HG03039 (cell line): Measurements from ENCODE around the gene ZNF581.

ENCODE experiments used
- ATAC-seq: cut with Tn5 transposase; IDR thresholded peaks from one replicate; pipeline ENCODE4 v1.9.1; 2021; ENCODE audit warnings: mild to moderate bottlenecking, moderate library complexity; ENCODE audit not compliant: unreplicated experiment

Gene ZNF581

GRCh38 chr19:55643003-55643886 is at the start of gene ZNF581:
TSS of gene ZNF581 (plus strand) at chr19:55643649. CDS start at chr19:55644572, 923 bp downstream.
- no peak for ATAC-seq

DNA sequence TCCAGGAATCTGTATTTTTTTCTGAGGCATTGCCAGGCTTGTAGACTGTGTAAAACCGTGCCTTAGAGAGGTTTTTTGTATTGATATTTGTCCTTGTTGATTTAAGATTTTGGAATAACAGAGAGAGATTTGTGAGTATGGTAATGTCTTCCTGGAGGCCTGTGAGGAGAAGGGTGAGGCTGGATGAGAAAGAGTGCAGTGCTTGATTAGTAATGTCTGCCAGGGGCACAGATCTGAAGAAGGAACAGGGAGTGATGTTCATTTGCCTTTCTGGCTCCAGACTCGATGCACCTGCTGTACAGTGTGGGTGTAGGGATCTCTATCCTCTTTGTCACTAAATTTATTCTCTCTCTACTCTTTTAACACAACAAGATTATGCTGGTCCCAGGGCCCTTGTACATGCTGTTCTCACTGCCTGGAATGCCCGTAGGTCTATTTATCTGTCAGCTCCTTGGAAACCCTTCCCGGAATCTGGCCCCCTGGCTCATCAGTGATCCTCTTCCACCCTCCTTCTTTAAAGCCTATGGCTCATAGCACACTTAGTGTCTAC is 48.4 kb upstream of the ZNF581 start:
- no peak for ATAC-seq

GRCh38 chr19:55596304-55596703 is 47.1 kb upstream of the ZNF581 start:
- no peak for ATAC-seq

DNA sequence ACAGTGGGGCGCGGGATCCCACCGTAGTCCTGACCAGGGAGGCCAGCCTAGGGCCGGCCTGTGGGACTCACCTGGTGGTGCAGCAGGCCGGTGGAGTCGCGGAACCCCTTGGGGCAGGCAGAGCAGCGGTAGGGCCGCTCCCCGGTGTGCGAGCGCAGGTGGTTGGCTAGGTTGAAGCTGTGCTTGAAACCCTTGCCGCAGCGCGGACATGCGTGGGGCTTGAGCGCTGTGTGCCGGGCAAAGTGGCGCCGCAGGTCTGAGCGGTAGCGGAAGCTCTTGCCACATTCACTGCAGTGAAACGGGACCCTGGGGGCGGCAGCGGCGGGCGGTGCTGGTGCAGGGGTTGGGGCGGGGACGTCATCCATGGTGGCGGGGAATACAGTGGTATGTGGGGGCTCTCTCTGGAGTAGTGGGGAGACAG is 45.9 kb upstream of the ZNF581 start:
- ATAC-seq = no peak

DNA sequence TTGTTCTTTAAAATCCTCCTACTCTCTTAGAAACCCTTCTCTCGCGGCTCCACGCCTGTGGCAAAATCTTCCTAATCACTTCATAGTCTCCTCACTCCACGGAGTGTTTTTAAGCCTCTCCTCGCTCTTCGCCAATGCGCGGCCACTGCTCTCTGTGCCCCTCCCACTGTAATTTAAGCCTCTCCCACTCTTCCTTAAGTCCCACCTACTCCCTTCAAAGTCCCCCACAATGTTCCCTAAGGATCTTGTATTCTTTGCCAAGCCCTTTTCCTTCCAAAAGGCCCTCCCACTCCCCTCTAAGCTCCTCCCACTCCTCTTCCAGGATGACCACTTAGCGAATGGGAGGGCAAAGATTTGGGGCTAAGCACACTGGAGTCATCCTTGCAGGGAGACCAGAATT is 45.4 kb upstream of the ZNF581 start:
- no peak for ATAC-seq

DNA sequence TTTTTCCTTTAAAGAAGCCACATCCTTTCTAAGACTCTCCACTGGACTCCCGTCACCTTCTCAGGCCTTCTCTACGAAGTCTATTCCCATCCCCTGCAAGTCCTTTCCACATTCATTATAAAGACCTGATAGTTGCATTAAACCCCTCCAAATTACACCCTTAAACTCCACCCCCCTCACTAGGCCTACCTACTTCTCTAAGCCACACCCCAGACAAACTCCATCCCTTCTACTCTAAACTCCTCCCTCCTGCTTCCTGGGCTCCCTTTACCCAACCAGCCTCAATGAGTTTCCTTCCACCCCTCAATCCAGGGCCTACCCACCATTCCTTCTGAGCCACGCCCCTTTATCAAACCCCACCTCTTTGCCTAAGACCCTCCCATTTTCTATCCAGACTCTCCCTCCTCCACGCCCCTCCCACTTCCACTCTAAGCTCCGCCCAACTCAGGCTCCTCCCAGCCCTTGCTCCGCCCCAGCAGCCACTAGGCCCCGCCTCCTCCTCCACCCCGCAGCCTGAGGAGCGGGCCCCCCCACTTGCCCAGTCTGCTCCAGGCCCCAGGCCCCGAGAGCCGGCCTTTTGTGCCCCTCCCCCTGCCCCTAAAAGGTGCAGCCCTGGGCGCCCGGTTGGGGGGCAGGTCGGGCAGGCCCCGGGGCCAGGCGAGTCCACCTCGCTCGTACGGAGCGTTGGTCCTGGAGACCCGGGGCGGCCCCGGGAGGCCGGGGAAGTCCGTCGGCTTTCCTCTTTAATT is 44.6 kb upstream of the ZNF581 start:
- peak; percentile 43 for ATAC-seq

GRCh38 chr19:55599468-55599841 is 44.0 kb upstream of the ZNF581 start, which contains the start of gene FIZ1:
TSS of gene FIZ1 (minus strand) at chr19:55599517. CDS start at chr19:55597865, 1,652 bp downstream.
- peak; percentile 39 for ATAC-seq

DNA sequence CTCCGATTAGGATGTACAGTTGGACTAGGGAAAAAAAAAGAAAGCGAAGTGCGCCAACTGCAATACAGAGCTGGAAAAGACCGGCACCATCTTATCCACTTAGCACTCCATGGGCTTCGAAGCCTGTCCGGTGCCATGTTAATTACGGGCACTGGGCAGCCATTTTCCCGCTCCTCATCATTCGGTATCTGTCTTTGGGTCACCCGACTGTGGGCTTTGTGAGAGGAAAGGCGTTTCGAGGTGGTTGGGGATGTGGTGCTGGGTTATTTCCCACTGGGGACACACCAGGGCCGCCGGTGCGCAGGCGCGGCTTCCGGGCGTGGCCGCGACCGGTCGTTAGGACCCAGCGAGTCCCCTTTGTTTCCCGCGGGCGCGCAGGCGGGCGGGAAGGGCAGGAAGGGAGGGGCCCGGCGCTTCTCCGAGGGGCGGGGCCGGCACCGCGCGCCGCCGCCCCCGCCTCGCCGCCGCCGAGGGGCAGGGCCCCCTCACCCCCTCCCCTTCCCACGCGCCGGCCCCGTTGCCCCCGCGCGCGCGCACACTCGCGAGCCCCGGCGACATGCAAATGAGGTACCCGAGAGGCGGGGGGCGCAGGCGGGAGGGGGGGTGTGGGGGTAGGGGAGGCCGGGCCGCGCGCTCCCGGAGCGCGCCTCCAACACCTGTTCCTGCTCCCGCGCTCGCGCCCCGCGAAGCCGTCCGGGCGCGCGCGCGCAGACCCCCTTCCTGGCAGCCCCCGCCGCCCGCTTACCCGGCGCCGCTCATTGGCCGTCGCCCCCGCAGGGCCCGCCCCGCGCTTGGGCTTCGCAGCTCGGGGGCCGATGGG is 43.4 kb upstream of the ZNF581 start, which contains the start of gene ZNF524:
ZNF524 (plus strand) TSS at position 447 of the 820 bp plus-strand sequence. CDS start 1,825 bp downstream, outside the sequence.
- peak; percentile 33 for ATAC-seq

DNA sequence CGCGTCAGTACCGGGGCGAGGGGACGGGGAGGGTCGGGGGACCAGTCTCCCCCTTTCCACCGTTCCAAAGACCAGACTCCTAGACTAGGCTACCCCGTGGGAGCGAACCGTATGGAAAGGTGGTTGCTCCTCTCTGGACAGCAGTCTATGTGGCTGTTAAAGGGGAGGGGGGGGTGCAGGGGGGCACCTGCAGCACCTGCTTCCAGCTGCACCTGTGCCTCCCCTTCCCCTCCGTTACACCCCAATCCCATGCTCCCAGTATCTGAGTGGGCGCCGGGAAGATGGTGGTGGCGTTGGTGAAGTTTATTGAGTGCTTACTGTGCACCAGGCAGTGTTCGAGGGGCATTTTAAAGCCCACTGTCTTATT is 42.8 kb upstream of the ZNF581 start:
- no peak for ATAC-seq

DNA sequence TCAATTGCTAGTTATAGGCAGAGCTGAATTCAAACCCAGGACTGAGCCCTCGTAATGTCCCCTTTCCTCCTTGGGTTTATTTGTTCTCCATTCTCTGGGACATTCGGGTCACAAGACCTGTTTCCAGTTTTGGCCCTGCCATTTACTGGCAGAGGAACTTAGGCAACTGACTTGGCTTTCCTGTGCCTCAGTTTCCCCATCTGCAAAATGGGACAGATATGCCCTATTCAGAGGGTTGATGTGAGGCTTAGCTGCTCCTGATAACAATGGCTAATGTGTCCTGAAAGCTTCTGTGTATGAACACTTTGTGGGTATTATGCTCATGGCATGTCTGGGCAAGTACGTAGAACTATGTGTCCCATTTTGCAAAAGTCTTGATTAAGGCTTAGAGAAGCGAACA is 42.4 kb upstream of the ZNF581 start:
- ATAC-seq = no peak

GRCh38 chr19:55602104-55603001 is 41.1 kb upstream of the ZNF581 start:
- ATAC-seq = no peak

DNA sequence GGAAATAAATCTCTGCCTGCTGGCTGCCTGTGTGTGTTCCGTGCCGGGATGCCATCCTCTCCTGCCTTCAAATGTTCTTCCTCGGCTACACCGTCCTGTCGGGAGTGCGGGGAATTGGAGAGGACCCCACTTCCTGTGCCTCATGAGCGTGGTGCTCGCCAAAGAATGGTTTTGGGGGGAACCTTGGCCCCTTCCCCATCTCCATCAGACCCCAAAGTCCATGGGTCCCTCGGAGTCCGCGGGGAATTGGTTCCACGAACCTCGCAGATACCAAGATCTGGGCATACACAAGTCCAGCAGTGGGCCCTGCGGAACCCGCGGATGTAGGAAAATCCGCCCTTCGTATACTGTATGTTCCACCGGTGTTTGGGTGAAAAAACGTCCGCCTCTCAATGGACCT is 40.3 kb upstream of the ZNF581 start:
- no peak for ATAC-seq

DNA sequence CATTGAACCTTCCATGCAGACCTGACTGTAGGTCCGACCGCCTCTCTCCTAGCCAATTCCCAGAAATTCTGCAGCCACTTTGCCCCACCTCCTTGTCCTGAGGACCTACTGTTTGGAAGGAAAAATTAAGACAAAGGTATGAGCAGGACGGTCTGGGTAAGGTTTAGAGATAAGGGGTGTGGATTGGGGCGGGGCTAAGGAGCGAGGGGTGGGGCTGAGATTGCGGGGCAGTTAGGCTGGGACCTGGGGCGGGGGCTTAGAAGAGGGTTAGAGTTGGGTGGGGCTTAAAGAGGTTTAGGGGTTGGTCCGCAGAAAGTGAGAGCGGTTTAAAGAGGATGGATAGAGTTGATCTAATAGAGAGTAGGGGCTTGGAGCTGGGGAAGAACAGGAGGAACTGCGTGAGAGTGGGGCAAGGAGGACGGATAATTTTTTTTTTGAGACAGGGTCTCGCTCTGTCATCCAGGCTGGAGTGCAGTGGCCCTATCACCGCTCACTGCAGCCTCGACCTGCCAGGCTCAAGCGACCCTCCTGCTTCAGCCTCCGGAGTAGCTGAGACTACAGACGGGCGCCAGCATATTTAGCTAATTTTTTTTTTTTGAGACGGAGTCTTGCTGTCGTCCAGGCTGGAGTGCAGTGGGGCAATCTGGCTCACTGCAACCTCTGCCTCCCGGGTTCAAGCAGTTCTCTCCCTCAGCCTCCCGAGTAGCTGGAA is 39.7 kb upstream of the ZNF581 start:
- no peak for ATAC-seq

- peak; percentile 65 for ATAC-seq
These were observed 38.2 kb upstream of the ZNF581 start for GRCh38 chr19:55605207-55605636.

- ATAC-seq = peak; percentile 12
These were observed 37.6 kb upstream of the ZNF581 start, which contains the start of gene ZNF865 for GRCh38 chr19:55605637-55606470. TSS of gene ZNF865 (plus strand) at chr19:55605647. CDS start at chr19:55613619, 7,972 bp downstream.

DNA sequence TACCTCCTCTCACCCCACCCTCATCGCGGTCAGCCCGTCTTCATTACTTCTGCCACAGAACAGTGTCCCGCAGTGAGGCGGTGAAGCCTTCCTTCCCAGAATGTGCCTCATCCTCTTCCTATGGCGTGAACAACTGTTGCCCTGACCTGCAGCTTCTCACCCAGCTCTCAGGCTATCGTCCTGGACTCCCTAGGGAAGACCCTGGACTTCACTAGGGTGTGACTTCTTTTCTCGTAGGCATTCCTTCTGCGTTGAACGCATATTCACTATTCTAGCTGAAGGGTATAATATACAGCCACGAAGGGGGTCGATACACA is 37.0 kb upstream of the ZNF581 start:
- no peak for ATAC-seq

DNA sequence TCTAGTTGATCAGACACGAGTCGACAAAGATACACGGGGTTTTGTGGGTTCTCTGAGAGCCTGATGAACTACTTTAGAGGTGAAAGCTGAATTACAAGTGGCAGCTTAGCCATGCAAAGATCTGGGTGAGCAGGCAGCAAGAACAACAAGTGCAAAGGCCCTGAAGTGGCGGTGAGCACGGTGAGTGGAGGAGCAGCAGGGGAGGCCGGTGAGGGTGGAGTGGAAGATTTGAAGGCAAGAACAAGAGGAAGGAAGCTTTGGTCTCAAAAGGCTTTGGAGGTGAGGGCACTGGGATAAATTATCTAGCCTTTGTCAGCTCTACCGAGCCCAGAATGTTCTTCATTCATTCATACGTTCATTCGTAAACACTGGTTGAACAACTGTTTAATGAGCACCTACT is 36.6 kb upstream of the ZNF581 start:
- no peak for ATAC-seq

DNA sequence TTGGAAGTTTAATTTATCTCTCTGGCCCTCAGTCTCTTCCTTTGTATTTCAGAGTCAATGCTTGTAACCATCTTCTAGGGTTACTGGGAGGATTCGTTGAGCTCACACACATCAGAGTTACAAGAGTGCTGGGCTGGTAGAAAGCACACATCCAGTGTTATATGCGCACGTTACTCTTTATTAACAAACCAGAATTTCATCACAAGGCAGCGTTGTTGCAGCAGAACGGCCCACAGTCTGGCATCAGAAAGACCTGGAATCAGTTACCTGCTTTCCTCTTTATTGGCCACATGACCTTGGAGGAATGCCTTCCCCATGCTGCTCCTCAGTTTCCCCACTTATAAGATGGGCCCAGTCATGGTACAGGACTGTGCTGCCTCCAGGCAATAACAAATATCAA is 34.1 kb upstream of the ZNF581 start:
- no peak for ATAC-seq
